ENCODE data around the gene PLIN5. TPM values are rescaled to one million over a fixed set of nuclear protein-coding genes. Genes with fewer than 3 reads are reported as not detected.

PLIN5 gene
- total RNA-seq, 1 experiment from 2014 or later, result 8.1 TPM

- TF ChIP-seq CTCF (IDR thresholded peaks at IDR 0.05 in 2 of 3, conservative IDR thresholded peaks at IDR 0.05 in 1 of 3; ENCODE audit: borderline replicate concordance in 1 of 3, insufficient read depth in 1 of 3, low read depth in 2 of 3, low read length in 2 of 3), result no peak
- TF ChIP-seq EZH2phosphoT487 (IDR thresholded peaks at IDR 0.05; ENCODE audit: borderline replicate concordance), result no peak
- TF ChIP-seq POLR2A (IDR thresholded peaks at IDR 0.05; ENCODE audit: borderline replicate concordance, extremely low read depth, insufficient read depth, insufficient read length), result no peak
- TF ChIP-seq ATF3 (IDR thresholded peaks at IDR 0.05), result no peak
- no peak for TF ChIP-seq CBX3 (IDR thresholded peaks at IDR 0.05; ENCODE audit: low read depth)
Observed at GRCh38 chr19:4533835-4534424, 1.1 kb downstream of the PLIN5 start (continued).

- Histone ChIP-seq H3K79me2 (ENCODE audit: insufficient read depth, low read length) (no peaks in the 10 kb centered on the region), H3K4me2 (ENCODE audit: low read length) (no peak overlapping the region), H3K27me3 (ENCODE audit: insufficient read depth, low read length) (no peaks in the 10 kb centered on the region), H3K4me3 (replicated peaks in 1 of 2; ENCODE audit: low read depth in 1 of 2, low read length in 2 of 2) (no peak overlapping the region), H4K20me1 (ENCODE audit: insufficient read depth) (no peaks in the 10 kb centered on the region), H3K9me3 (ENCODE audit: control insufficient read depth in 1 of 2, insufficient read depth in 1 of 2, low read depth in 1 of 2, low read length in 2 of 2) (no peaks in the 10 kb centered on the region), H3K9ac (ENCODE audit: low read length) (no peak overlapping the region), H3K9me2 (ENCODE audit: insufficient read depth) (no peaks in the 10 kb centered on the region), H3K36me3 (ENCODE audit: control insufficient read depth in 1 of 2, insufficient read depth in 2 of 2, low read length in 2 of 2) (no peaks in the 10 kb centered on the region), H3K27ac (ENCODE audit: low read depth, low read length) (no peak overlapping the region), H2AFZ (ENCODE audit: low read depth, low read length, poor library complexity, severe bottlenecking) (no peak overlapping the region), H3K4me1 (ENCODE audit: control insufficient read depth in 1 of 2, insufficient read depth in 2 of 2, low read length in 2 of 2) (peaks cover 12 to 25% of the 10 kb centered on the region in 2 experiments; a peak in 3 of 4 replicates)
- ChIA-PET RAD21 (ENCODE audit: low non-redundant PET in 1 of 2, low total read pairs in 2 of 2, uncharacterized antibody in 2 of 2, unreplicated experiment in 2 of 2) (no interaction called here), POLR2A (no interaction called here), CTCF (no interaction called here)
- DNase-seq (ENCODE audit: low read depth, low spot score) (no peak), ATAC-seq (no peak)
- no TSS peak for BruUV-seq (replicated peaks)
- intact Hi-C loops (cut with micrococcal nuclease), result no loop called here
- TF ChIP-seq POLR2A (IDR thresholded peaks at IDR 0.05; ENCODE audit: borderline replicate concordance, extremely low read depth, insufficient read depth, insufficient read length) (no peak), ELF1 (IDR thresholded peaks at IDR 0.05; ENCODE audit: borderline replicate concordance, low read depth) (no peak), POLR2AphosphoS5 (IDR thresholded peaks at IDR 0.05; ENCODE audit: low read depth, low read length) (no peak), JUND (IDR thresholded peaks at IDR 0.05) (no peak), RAD21 (IDR thresholded peaks at IDR 0.05; ENCODE audit: low read depth) (no peak), ATF3 (IDR thresholded peaks at IDR 0.05) (no peak), ZBTB33 (IDR thresholded peaks at IDR 0.05; ENCODE audit: extremely low read depth, insufficient replicate concordance, low read length) (no peak), EGR1 (IDR thresholded peaks at IDR 0.05; ENCODE audit: low read depth) (no peak), FOSL1 (IDR thresholded peaks at IDR 0.05; ENCODE audit: low read depth) (no peak), EZH2phosphoT487 (IDR thresholded peaks at IDR 0.05; ENCODE audit: borderline replicate concordance) (no peak), ZFX (IDR thresholded peaks at IDR 0.05) (no peak), SRF (IDR thresholded peaks at IDR 0.05; ENCODE audit: low read depth) (no peak), EZH2 (IDR thresholded peaks at IDR 0.05) (no peak), REST (IDR thresholded peaks at IDR 0.05; ENCODE audit: low read depth) (no peak)
Observed at GRCh38 chr19:4533334-4533733, 1.7 kb downstream of the PLIN5 start.

Data from HCT116 (cell line).